ENCODE data around the gene KCNJ6.

DNA sequence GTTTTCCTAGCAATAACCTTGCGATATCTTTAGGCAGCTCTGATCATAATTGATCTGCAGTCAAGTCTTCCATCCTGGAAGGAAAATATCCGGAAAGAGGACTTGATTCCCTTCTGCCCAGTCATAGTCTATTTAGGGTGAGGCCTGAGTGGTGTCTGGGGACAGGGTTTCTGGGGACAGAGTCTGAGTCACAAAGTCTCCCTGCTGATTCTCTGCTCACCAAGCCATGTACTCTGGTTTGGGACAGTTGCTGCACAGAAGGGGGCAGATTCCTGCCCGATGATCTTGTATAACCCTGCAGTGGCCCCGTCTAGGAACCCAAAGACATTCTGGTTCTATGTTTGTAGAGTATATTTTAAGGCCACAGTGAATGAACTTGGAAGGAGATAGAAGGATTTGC, 178.8 kb downstream of the KCNJ6 start:
- TF ChIP-seq, protein P1, sequence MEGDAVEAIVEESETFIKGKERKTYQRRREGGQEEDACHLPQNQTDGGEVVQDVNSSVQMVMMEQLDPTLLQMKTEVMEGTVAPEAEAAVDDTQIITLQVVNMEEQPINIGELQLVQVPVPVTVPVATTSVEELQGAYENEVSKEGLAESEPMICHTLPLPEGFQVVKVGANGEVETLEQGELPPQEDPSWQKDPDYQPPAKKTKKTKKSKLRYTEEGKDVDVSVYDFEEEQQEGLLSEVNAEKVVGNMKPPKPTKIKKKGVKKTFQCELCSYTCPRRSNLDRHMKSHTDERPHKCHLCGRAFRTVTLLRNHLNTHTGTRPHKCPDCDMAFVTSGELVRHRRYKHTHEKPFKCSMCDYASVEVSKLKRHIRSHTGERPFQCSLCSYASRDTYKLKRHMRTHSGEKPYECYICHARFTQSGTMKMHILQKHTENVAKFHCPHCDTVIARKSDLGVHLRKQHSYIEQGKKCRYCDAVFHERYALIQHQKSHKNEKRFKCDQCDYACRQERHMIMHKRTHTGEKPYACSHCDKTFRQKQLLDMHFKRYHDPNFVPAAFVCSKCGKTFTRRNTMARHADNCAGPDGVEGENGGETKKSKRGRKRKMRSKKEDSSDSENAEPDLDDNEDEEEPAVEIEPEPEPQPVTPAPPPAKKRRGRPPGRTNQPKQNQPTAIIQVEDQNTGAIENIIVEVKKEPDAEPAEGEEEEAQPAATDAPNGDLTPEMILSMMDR (IDR thresholded peaks at IDR 0.05; ENCODE audit: poor library complexity): no peak
- no peak for TF ChIP-seq EZH2 (IDR thresholded peaks at IDR 0.05; ENCODE audit: borderline replicate concordance)

All from hepatocyte (in vitro differentiated cells).